Transverse colon (tissue), 4 donors: ENCODE data around the gene SYNJ2.

Experiments used
- EP300 ChIP-seq: sonication (generic); formaldehyde crosslinking; IDR thresholded peaks from one replicate; pipeline ENCODE4 v1.6.1; 2017; ENCODE audit warnings: antibody characterized with exemption, low read depth
- POLR2A ChIP-seq: fragments of 450-650 bp; IDR thresholded peaks from one replicate; pipeline ENCODE4 v1.6.1; 2016; ENCODE audit warnings: antibody characterized with exemption, mild to moderate bottlenecking, moderate library complexity
- POLR2AphosphoS5 ChIP-seq, 3 donors: sonication (generic); formaldehyde crosslinking; IDR thresholded peaks; one replicate each; pipeline ENCODE4 v1.6.1; 2016; ENCODE audit warnings: antibody characterized with exemption in 3 of 3
- TF ChIP-seq, protein P1 (sequence below), 5 experiments: fragments of 200-600 bp in 3 of 5; fragments of 450-650 bp in 2 of 5; sonication (generic) in 3 of 5; IDR thresholded peaks; 1 replicate in 2 of 5; 2 replicates in 3 of 5; pipeline ENCODE4 v1.5.1; 2016 to 2017; ENCODE audit warnings: antibody characterized with exemption in 5 of 5, inconsistent platforms in 3 of 5, mild to moderate bottlenecking in 2 of 5, moderate library complexity in 1 of 5

DNA sequence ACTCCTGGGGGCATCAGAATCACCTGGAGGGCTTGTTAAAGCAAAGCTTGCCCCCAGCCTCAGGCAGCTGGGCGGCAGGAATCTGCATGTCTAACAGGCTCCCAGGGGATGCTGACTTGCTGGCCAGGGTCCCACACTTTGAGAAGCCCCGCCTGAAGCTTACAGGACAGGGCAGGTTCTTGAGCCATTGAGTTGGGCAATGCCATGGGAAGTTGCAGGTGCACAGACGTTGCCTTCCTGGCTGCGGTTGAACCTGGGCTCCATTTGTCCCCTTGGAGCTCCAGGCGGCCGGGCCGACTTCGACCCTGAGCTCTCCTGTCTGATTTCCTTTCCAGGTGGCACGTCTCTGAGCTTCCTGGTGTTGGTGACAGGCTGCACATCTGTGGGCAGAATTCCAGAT, 46.8 kb downstream of the SYNJ2 start:
- TF ChIP-seq, protein P1, sequence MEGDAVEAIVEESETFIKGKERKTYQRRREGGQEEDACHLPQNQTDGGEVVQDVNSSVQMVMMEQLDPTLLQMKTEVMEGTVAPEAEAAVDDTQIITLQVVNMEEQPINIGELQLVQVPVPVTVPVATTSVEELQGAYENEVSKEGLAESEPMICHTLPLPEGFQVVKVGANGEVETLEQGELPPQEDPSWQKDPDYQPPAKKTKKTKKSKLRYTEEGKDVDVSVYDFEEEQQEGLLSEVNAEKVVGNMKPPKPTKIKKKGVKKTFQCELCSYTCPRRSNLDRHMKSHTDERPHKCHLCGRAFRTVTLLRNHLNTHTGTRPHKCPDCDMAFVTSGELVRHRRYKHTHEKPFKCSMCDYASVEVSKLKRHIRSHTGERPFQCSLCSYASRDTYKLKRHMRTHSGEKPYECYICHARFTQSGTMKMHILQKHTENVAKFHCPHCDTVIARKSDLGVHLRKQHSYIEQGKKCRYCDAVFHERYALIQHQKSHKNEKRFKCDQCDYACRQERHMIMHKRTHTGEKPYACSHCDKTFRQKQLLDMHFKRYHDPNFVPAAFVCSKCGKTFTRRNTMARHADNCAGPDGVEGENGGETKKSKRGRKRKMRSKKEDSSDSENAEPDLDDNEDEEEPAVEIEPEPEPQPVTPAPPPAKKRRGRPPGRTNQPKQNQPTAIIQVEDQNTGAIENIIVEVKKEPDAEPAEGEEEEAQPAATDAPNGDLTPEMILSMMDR (IDR thresholded peaks at IDR 0.05): no peak
- TF ChIP-seq POLR2A (no peak), EP300 (no peak), POLR2AphosphoS5 (IDR thresholded peaks at IDR 0.05) (no peak)
